Cardiac fibroblast (primary cell): Measurements from ENCODE around the gene MTHFSD.
A peak's percentile ranks its signal among the peaks of the same experiment; 100 is the strongest.

Source experiments
- DNase-seq, 2 donors: peaks; one replicate each; pipeline versions ENCODE4 v3.0.0 to v3.0.0-alpha.2; 2010; ENCODE audit warnings: low read depth in 2 of 2
- H3K4me3 ChIP-seq, 2 donors: replicated peaks in 1 of 2; 1 replicate in 1 of 2; 2 replicates in 1 of 2; pipeline ENCODE4 v1.5.1; 2011; ENCODE audit warnings: low read depth in 2 of 2, low read length in 2 of 2, mild to moderate bottlenecking in 2 of 2, moderate library complexity in 1 of 2
- CTCF ChIP-seq: IDR thresholded peaks from one replicate; pipeline ENCODE4 v1.5.1; 2011; ENCODE audit warnings: low read depth, mild to moderate bottlenecking, low read length, inconsistent platforms

Gene MTHFSD, protein sequence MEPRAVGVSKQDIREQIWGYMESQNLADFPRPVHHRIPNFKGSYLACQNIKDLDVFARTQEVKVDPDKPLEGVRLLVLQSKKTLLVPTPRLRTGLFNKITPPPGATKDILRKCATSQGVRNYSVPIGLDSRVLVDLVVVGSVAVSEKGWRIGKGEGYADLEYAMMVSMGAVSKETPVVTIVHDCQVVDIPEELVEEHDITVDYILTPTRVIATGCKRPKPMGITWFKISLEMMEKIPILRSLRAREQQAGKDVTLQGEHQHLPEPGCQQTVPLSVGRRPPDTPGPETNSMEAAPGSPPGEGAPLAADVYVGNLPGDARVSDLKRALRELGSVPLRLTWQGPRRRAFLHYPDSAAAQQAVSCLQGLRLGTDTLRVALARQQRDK

DNA sequence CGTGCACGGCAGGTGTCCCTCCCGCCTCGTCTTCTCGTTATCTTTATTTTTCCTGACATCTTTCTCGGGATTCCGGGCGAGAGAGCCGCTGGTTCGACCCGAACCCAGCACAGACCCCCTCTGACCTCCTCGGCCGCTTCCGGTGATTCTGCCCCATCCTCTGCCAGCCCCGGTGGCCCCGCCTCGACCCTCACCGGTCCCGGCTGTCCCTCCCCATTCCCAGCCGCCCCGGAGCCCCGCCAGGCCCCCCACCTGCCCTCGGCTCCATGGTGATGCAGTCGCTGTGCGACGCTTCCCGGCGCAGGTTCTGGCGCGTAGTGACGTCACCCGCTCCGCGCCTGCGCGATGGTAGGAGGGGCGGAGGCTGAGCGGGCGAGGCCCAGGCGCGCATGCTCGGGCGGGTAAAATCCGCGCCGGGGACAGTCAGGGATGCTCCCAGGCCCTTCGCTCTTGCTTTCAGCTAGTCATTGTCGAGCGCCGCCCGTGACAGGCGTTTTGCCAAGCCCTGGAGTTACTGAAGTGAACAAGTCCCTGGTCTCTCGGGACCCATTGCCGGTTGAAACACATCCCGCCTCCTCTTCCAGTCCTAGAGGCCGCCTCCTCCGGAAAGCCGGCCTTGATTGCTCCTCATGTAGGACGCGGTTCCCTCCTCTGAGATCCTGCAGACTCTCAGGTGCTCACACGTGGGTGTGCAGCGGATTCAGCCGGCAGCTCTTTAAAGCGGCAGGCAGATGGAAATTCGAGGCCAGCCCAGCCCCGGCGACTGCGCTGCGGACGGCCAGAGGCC is at the start of gene MTHFSD:
TSS of gene MTHFSD (minus strand) at position 319 of the 787 bp plus-strand sequence. CDS start at position 268, 51 bp downstream.
- H3K4me3 ChIP-seq = peak within 1 kb of the TSS; percentile 89 to 98
- DNase-seq = peak; percentile 91 to 93
- no peak for TF ChIP-seq CTCF

DNA sequence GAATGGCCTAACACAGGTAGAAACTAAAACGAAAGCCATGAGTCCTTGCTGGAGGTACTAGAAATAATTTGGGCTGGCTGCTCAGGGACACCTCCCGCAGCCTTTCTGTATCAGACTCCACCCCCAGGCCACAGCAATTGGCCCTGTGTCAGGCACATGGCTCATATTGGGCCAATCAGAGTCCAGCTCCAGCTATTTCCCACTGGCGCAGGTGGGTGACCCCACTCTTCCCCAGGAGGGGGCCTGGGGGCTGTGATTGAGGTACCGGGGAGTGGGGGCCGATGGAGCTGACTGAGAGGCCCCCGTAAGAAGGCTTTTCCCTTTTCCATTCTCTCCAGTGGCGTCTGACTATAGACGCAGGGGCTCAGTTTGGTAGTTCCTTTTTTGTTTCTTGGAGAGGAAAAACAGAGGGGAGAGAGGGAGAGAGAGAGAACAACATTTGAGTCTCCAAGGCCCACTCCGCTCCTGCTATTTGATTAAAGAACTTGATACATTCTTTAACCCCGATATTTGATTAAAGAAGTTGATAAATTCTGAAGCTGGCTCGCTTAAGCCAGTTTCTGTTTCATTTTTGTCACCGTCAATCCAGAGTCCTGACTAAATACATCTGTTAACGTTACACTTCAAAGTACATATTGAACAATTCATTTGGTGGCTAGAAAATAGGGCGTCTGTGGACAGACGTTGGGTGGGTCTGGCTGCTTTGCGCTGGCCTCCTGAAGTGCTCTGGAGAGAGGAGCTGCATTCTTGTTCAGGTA is 49.6 kb upstream of the MTHFSD start:
- H3K4me3 ChIP-seq = no peak overlapping the region
- TF ChIP-seq CTCF = no peak
- no peak for DNase-seq

- no peak for TF ChIP-seq CTCF
- DNase-seq = no peak
- H3K4me3 ChIP-seq = no peak overlapping the region
Measured at GRCh38 chr16:86602521-86602920, 47.5 kb upstream of the MTHFSD start.

- TF ChIP-seq CTCF = no peak
- no peak overlapping the region for H3K4me3 ChIP-seq
Measured at GRCh38 chr16:86601356-86601755, 46.3 kb upstream of the MTHFSD start.

DNA sequence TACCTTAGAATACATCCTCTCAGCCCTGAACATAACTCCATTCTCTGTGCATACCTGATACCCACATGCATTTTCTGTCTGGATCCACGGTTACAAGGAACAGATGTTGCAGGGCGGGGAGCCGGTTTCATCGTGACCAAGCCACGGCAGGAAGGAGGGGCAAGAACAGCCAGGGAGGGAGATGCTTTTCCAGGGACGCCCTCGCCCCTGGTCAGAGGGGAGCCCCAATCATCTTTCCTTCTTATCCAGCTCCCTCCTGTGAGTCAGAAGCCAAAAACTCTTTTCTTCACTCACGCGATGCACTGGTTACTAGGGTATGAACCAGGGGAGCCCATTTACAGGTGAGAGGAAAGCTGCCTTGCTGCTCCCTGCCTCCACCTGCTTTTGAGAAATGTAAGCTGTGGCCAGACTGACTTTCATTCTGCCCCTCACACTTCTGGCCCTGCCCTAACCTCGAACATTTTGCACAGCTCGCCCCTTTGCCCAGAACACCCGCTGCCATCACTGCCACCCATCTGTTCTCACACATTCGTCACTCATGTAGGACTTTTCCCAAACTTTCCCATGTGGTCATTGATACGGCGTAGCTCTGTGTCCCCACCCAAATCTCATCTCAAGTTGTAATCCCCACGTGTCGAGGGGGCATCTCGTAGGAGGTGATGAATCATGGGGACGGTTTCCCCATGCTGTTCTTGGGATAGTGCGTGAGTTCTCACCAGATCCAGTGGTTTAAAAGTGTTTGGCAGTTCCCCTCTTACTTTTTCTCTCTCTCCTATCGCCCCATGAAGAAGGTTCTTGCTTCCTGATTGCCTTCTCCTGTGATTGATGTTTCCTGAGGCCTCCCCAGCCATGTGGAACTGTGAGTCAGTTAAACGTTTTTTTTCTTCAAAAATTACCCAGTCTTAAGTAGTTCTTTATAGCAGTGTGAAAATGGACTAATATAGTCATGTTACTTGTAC is 43.9 kb upstream of the MTHFSD start:
- TF ChIP-seq CTCF = no peak
- no peak for DNase-seq
- no peak overlapping the region for H3K4me3 ChIP-seq

More at GRCh38 chr16:86601356-86601755, 46.3 kb upstream of the MTHFSD start:
- no peak for DNase-seq
